ENCODE results near the gene SOCS1.

Gene SOCS1

GRCh38 chr16:11245988-11246387, 10.0 kb downstream of the SOCS1 start:
- Histone ChIP-seq H3K27me3 (ENCODE audit: insufficient read depth, low read length, poor library complexity, severe bottlenecking) (no peaks in the 10 kb centered on the region), H3K4me2 (ENCODE audit: low read depth, low read length, poor library complexity, severe bottlenecking) (no peak overlapping the region), H3K4me3 (ENCODE audit: low read length, poor library complexity, severe bottlenecking) (no peak overlapping the region), H3K79me2 (ENCODE audit: insufficient read depth, low read length) (no peaks in the 10 kb centered on the region), H3F3A (ENCODE audit: low read depth) (no peaks in the 10 kb centered on the region), H4K20me1 (ENCODE audit: insufficient read depth, low read length, poor library complexity, severe bottlenecking) (no peaks in the 10 kb centered on the region), H3K4me1 (ENCODE audit: insufficient read depth, low read length, poor library complexity, severe bottlenecking) (no peaks in the 10 kb centered on the region), H3K9me3 (ENCODE audit: insufficient read depth, low read depth, low read length) (no peaks in the 10 kb centered on the region), H2AFZ (ENCODE audit: low read length) (no peak overlapping the region), H3K36me3 (ENCODE audit: insufficient read depth, low read length) (no peaks in the 10 kb centered on the region), H3K9ac (ENCODE audit: low read depth, low read length, poor library complexity, severe bottlenecking) (no peak overlapping the region), H3K9me2 (replicated peaks; ENCODE audit: low read depth, low read length) (no peaks in the 10 kb centered on the region)
- TF ChIP-seq EZH2phosphoT487 (IDR thresholded peaks at IDR 0.05; ENCODE audit: borderline replicate concordance) (no peak), CTCF (conservative IDR thresholded peaks at IDR 0.05; ENCODE audit: low read length) (no peak)

- H3K9me3 ChIP-seq (ENCODE audit: insufficient read depth, low read depth, low read length) = no peaks in the 10 kb centered on the region
- H3K36me3 ChIP-seq (ENCODE audit: insufficient read depth, low read length) = no peaks in the 10 kb centered on the region
- H3K4me2 ChIP-seq (ENCODE audit: low read depth, low read length, poor library complexity, severe bottlenecking) = no peak overlapping the region
- H3K27me3 ChIP-seq (ENCODE audit: insufficient read depth, low read length, poor library complexity, severe bottlenecking) = no peaks in the 10 kb centered on the region
- no peaks in the 10 kb centered on the region for H3K79me2 ChIP-seq (ENCODE audit: insufficient read depth, low read length)
- H3K9ac ChIP-seq (ENCODE audit: low read depth, low read length, poor library complexity, severe bottlenecking) = no peak overlapping the region
- no peaks in the 10 kb centered on the region for H3K9me2 ChIP-seq (replicated peaks; ENCODE audit: low read depth, low read length)
- H3K4me1 ChIP-seq (ENCODE audit: insufficient read depth, low read length, poor library complexity, severe bottlenecking) = peaks cover 5% of the 10 kb centered on the region
- TF ChIP-seq CTCF (conservative IDR thresholded peaks at IDR 0.05; ENCODE audit: low read length) (no peak), EZH2phosphoT487 (IDR thresholded peaks at IDR 0.05; ENCODE audit: borderline replicate concordance) (no peak)
- no peak overlapping the region for H3K4me3 ChIP-seq (ENCODE audit: low read length, poor library complexity, severe bottlenecking)
- H3F3A ChIP-seq (ENCODE audit: low read depth) = no peaks in the 10 kb centered on the region
- no peaks in the 10 kb centered on the region for H4K20me1 ChIP-seq (ENCODE audit: insufficient read depth, low read length, poor library complexity, severe bottlenecking)
- no peak overlapping the region for H2AFZ ChIP-seq (ENCODE audit: low read length)
These were observed 10.7 kb downstream of the SOCS1 start for GRCh38 chr16:11245222-11245737.

- Histone ChIP-seq H2AFZ (ENCODE audit: low read length) (no peak overlapping the region), H3K9ac (ENCODE audit: low read depth, low read length, poor library complexity, severe bottlenecking) (no peak overlapping the region)
These were observed 13.3 kb downstream of the SOCS1 start for GRCh38 chr16:11242658-11243057.

More at GRCh38 chr16:11242658-11243057, 13.3 kb downstream of the SOCS1 start:
- Histone ChIP-seq H3K9me3 (ENCODE audit: insufficient read depth, low read depth, low read length) (no peaks in the 10 kb centered on the region), H3K4me2 (ENCODE audit: low read depth, low read length, poor library complexity, severe bottlenecking) (no peak overlapping the region), H3K9me2 (replicated peaks; ENCODE audit: low read depth, low read length) (no peaks in the 10 kb centered on the region), H3K4me3 (ENCODE audit: low read length, poor library complexity, severe bottlenecking) (no peak overlapping the region), H4K20me1 (ENCODE audit: insufficient read depth, low read length, poor library complexity, severe bottlenecking) (no peaks in the 10 kb centered on the region), H3K4me1 (ENCODE audit: insufficient read depth, low read length, poor library complexity, severe bottlenecking) (peaks cover 5% of the 10 kb centered on the region), H3K36me3 (ENCODE audit: insufficient read depth, low read length) (no peaks in the 10 kb centered on the region), H3K27me3 (ENCODE audit: insufficient read depth, low read length, poor library complexity, severe bottlenecking) (no peaks in the 10 kb centered on the region), H3F3A (ENCODE audit: low read depth) (no peaks in the 10 kb centered on the region), H3K79me2 (ENCODE audit: insufficient read depth, low read length) (no peaks in the 10 kb centered on the region)
- no peak for TF ChIP-seq CTCF (conservative IDR thresholded peaks at IDR 0.05; ENCODE audit: low read length)
- TF ChIP-seq EZH2phosphoT487 (IDR thresholded peaks at IDR 0.05; ENCODE audit: borderline replicate concordance) = no peak

All from Loucy (cell line).